22Rv1 (cell line): Measurements from ENCODE around the gene SUSD3.

Experiments used
- H3K27ac ChIP-seq: fragments of 450-650 bp; 2 replicates; pipeline ENCODE4 v1.5.1; 2017
- ZFX ChIP-seq: fragments of 450-650 bp; IDR thresholded peaks from 2 replicates; pipeline ENCODE4 v1.6.1; 2017; ENCODE audit warnings: antibody characterized with exemption, borderline replicate concordance
- TF ChIP-seq, protein P1 (sequence below): fragments of 450-650 bp; IDR thresholded peaks from 2 replicates; pipeline ENCODE4 v1.5.1; 2017; ENCODE audit warnings: mild to moderate bottlenecking

SUSD3 gene

DNA sequence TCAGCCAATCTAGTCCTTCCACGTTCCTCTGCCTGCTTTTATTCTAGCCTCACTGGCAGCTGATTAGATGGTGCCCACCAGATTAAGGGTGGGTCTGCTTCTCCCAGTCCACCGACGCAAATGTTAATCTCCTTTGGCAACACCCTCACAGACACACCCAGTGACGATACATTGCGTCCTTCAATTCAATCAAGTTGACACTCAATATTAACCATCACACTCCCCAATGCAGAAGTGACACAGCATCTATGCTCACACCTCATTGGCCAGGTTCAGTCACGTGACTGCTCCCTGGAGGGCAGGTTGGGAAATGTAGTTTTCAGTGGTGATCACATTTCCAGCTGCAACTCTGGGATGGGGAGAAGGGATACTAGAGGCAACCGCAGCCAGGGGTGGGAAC is 13.0 kb downstream of the SUSD3 start:
- TF ChIP-seq, protein P1, sequence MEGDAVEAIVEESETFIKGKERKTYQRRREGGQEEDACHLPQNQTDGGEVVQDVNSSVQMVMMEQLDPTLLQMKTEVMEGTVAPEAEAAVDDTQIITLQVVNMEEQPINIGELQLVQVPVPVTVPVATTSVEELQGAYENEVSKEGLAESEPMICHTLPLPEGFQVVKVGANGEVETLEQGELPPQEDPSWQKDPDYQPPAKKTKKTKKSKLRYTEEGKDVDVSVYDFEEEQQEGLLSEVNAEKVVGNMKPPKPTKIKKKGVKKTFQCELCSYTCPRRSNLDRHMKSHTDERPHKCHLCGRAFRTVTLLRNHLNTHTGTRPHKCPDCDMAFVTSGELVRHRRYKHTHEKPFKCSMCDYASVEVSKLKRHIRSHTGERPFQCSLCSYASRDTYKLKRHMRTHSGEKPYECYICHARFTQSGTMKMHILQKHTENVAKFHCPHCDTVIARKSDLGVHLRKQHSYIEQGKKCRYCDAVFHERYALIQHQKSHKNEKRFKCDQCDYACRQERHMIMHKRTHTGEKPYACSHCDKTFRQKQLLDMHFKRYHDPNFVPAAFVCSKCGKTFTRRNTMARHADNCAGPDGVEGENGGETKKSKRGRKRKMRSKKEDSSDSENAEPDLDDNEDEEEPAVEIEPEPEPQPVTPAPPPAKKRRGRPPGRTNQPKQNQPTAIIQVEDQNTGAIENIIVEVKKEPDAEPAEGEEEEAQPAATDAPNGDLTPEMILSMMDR, result no peak
- no peak for TF ChIP-seq ZFX
- H3K27ac ChIP-seq, result no peak overlapping the region

DNA sequence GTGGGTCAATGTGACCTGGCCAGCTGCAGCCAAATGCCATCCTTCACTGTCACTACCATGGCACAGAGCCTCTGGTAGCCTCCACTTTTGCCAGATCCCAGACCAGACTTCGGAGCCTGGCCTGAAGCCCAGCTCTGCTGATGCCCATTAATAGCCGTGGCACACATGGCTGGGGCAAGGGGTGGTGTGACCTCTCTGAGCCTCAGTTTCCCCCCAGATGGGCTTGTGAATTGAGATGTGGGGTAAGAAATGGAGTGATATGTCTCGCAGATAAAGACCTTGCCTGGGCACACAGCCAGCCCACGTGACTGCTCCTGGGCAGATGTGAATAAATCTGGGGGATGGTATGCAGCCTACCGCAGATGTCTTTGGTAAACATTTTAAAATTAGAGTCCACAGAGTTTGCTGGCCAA is 13.9 kb downstream of the SUSD3 start:
- H3K27ac ChIP-seq, result no peak overlapping the region
- TF ChIP-seq, protein P1, result no peak
- no peak for TF ChIP-seq ZFX

DNA sequence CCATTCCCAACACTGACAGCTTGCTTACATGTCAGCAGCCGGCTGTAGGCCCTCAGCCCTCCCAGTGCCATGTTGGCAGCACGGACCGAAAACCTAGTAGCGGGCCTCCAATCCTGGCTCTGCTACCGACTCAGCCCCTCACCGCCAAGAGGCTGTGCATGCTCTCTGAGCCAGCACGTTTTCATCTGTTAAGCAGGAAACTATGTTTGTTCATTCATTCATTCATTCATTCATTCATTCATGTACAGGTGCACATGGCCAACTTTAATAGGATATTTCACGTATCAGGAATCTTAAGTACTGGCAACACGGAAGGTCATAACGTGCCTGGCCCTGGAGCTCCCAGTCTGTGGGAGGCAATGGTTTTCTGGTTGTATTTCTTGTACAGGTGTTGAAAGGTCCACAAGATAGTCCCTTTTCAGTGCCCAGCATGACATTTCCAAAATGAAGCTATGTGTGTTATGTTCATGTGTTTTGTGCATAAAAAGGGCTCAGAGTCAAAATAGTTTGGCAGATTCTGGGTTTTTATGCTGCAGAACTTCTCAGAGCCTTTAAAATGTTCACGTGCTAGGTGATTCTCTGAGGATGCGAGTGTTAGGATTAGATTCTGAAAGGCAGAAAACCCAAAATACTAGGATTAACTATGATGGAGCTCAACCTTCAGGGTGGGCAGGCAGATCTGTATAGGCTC is 17.7 kb downstream of the SUSD3 start:
- H3K27ac ChIP-seq, result no peak overlapping the region
- TF ChIP-seq ZFX, result no peak
- TF ChIP-seq, protein P1, result no peak

DNA sequence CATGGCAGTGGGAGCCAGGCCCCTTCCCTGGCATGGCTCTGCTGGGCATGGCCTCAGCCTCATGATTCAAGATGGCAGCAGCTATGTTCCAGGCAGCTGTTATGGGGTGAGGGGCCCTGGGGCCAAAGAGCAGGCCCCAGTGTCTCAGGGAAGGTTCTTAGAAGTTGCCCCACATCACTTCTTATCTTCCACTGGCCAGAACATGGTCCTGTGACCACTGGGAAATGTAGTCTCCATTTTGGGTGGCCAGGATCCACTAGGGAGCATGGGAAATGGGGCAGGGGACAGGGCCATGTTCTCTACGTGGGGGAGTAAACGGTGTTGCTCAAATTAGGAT is 18.3 kb downstream of the SUSD3 start:
- no peak overlapping the region for H3K27ac ChIP-seq
- no peak for TF ChIP-seq ZFX
- TF ChIP-seq, protein P1, result no peak

DNA sequence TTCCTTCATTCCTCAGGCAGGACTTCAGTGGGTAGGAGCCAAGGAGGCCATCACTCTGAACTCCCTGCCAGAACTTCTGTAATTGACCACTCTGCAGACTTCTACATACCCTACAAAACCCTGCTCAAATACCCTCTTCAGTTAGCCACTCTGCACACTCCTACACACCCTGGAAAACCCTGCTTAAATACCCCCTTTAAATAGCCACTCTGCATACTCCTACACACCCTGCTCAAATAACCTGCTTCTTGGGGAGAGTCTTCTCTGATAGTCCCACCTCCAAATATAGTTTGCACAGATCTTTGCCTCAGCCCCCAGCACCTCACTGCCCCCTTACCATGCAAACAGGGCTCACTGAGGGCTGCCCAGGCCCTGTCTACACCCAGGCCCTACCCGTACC is 18.9 kb downstream of the SUSD3 start:
- H3K27ac ChIP-seq, result no peak overlapping the region
- no peak for TF ChIP-seq ZFX
- TF ChIP-seq, protein P1, result no peak

DNA sequence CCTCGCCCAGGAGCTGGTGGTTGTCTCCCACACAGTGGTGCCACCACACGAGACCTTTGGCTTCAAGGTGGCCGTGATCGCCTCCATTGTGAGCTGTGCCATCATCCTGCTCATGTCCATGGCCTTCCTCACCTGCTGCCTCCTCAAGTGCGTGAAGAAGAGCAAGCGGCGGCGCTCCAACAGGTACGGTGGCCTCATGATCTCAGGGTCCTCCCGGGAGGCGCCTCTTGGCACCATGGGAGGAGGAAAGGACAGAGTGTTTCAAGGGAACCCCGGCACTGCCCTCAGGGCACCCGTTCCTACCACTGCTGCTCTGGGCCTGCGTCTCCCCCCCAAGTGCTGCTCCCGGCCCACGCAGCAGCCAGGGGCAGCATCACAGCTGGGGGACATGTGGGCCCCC is 19.3 kb downstream of the SUSD3 start:
- no peak overlapping the region for H3K27ac ChIP-seq
- TF ChIP-seq, protein P1, result no peak
- no peak for TF ChIP-seq ZFX

DNA sequence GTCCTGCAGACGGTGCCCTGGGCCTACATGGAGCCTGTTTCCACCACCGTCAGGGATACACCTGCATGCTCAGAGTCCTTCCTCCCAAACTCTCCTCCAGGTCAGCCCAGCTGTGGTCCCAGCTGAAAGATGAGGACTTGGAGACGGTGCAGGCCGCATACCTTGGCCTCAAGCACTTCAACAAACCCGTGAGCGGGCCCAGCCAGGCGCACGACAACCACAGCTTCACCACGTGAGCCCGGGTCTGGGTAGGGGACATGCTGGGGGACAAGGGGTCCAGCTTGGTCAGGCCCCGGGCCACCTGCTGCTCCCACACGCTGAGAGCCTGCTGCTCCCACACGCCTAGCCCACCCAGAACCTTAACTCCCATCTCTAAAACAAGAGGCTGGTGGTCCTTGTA is 20.9 kb downstream of the SUSD3 start:
- TF ChIP-seq, protein P1, result no peak
- no peak for TF ChIP-seq ZFX
- no peak overlapping the region for H3K27ac ChIP-seq
